ENCODE data around the gene OR6K6. TPM values are rescaled to one million over a fixed set of nuclear protein-coding genes. Genes with fewer than 3 reads are reported as not detected.

Gene OR6K6
- total RNA-seq, 2 donors from 2014 or later, result not detected

DNA sequence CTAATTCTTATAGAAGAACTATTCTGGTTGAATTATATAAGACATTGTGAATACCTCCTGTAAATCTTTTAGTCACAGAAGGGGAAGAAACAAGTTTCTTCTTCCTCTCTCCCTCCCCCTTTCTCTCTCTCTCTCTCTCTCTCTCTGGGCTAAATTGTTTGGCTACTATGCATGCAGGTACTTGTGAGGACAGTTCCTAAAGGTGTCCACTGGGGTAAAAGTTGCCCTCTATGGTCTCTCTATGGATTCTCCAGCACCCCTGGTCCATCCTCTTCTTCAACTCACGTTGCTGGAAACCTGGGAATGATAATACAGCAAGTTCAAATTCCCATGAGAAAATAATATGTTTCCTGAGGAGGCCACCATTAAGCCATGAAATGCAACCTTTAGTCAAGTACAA, 39.8 kb upstream of the OR6K6 start:
- Mint-ChIP-seq H3K4me3 (no peak overlapping the region), H3K27ac (no peak overlapping the region), H3K27me3 (ENCODE audit: insufficient read depth) (peaks cover 1% of the 10 kb centered on the region), H3K9me3 (no peaks in the 10 kb centered on the region), H3K4me1 (no peaks in the 10 kb centered on the region), H3K36me3 (ENCODE audit: low read depth) (no peaks in the 10 kb centered on the region)
- Histone ChIP-seq H3K27me3 (ENCODE audit: control insufficient read depth, insufficient read depth, low read length, poor library complexity, severe bottlenecking) (no peaks in the 10 kb centered on the region), H3K27ac (ENCODE audit: low read depth, low read length) (no peak overlapping the region), H3K4me1 (ENCODE audit: control insufficient read depth, insufficient read depth, low read length) (no peaks in the 10 kb centered on the region), H3K36me3 (ENCODE audit: control insufficient read depth, insufficient read depth, low read length) (no peaks in the 10 kb centered on the region), H3K4me3 (ENCODE audit: low read length) (no peak overlapping the region), H3K9me3 (ENCODE audit: control insufficient read depth, low read length) (no peaks in the 10 kb centered on the region), H3K9ac (ENCODE audit: extremely low read depth, low read length, poor library complexity, severe bottlenecking) (no peak overlapping the region)
- no peak for DNase-seq
- TF ChIP-seq, protein P1, sequence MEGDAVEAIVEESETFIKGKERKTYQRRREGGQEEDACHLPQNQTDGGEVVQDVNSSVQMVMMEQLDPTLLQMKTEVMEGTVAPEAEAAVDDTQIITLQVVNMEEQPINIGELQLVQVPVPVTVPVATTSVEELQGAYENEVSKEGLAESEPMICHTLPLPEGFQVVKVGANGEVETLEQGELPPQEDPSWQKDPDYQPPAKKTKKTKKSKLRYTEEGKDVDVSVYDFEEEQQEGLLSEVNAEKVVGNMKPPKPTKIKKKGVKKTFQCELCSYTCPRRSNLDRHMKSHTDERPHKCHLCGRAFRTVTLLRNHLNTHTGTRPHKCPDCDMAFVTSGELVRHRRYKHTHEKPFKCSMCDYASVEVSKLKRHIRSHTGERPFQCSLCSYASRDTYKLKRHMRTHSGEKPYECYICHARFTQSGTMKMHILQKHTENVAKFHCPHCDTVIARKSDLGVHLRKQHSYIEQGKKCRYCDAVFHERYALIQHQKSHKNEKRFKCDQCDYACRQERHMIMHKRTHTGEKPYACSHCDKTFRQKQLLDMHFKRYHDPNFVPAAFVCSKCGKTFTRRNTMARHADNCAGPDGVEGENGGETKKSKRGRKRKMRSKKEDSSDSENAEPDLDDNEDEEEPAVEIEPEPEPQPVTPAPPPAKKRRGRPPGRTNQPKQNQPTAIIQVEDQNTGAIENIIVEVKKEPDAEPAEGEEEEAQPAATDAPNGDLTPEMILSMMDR (conservative IDR thresholded peaks at IDR 0.05), result peak; percentile 40
- WGBS, 2 experiments (ENCODE audit: insufficient coverage in 1 of 2, insufficient read length in 1 of 2), result 78% methylated on average over 1 of the region's 1 CpG; no CpG with 5 or more reads in 1 of the 2 experiments

DNA sequence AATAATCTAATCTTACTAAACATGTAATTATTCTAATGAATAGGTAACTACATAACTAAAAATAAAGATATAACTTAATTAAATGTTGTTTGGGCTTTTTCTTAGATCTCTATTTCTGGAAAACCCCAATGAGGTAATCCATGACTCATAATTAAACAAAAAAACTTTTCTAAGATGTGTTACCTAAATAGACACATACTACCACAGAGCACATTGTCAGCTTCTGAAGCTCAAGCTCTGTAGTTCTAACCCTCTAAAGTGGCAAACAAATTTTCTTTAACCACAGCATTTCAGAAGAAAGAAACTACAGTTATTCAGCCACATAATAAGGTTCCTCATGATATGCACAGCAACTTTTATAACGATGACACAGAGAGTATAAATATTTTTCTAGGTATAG, 38.2 kb upstream of the OR6K6 start:
- DNase-seq, result no peak
- peaks cover 1% of the 10 kb centered on the region for H3K27me3 Mint-ChIP-seq (ENCODE audit: insufficient read depth)
- 93 to 100% methylated on average over 1 of the region's 1 CpG for WGBS, 2 experiments (ENCODE audit: insufficient coverage in 1 of 2, insufficient read length in 1 of 2)
- H3K27me3 ChIP-seq (ENCODE audit: control insufficient read depth, insufficient read depth, low read length, poor library complexity, severe bottlenecking), result no peaks in the 10 kb centered on the region
- no peaks in the 10 kb centered on the region for H3K9me3 ChIP-seq (ENCODE audit: control insufficient read depth, low read length)
- H3K27ac ChIP-seq (ENCODE audit: low read depth, low read length), result no peak overlapping the region
- no peak overlapping the region for H3K4me3 Mint-ChIP-seq
- no peak overlapping the region for H3K27ac Mint-ChIP-seq
- no peaks in the 10 kb centered on the region for H3K4me1 Mint-ChIP-seq
- no peaks in the 10 kb centered on the region for H3K4me1 ChIP-seq (ENCODE audit: control insufficient read depth, insufficient read depth, low read length)
- no peak overlapping the region for H3K4me3 ChIP-seq (ENCODE audit: low read length)
- H3K36me3 Mint-ChIP-seq (ENCODE audit: low read depth), result no peaks in the 10 kb centered on the region
- no peaks in the 10 kb centered on the region for H3K9me3 Mint-ChIP-seq
- no peak overlapping the region for H3K9ac ChIP-seq (ENCODE audit: extremely low read depth, low read length, poor library complexity, severe bottlenecking)
- H3K36me3 ChIP-seq (ENCODE audit: control insufficient read depth, insufficient read depth, low read length), result no peaks in the 10 kb centered on the region
- TF ChIP-seq, protein P1 (conservative IDR thresholded peaks at IDR 0.05), result no peak

DNA sequence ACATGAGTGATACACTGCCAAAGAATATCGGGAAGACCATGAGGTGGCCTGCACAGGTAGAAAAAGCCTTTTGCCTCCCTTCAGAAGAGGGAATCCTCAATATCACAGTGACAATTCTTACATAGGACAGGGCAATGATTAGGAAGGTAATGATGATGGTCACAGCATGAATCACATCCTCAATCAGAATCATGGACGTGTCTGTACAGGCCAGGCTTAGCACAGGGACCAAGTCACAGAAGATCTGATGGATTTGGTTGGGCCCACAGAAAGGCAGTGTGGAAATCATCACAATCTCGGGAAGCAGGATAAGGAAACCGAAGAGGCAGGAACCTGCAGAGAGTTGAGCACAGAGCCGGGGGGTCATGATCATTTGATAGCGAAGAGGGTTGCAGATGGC, 37.2 kb upstream of the OR6K6 start:
- Histone ChIP-seq H3K9ac (ENCODE audit: extremely low read depth, low read length, poor library complexity, severe bottlenecking) (no peak overlapping the region), H3K36me3 (ENCODE audit: control insufficient read depth, insufficient read depth, low read length) (no peaks in the 10 kb centered on the region), H3K9me3 (ENCODE audit: control insufficient read depth, low read length) (no peaks in the 10 kb centered on the region), H3K4me1 (ENCODE audit: control insufficient read depth, insufficient read depth, low read length) (no peaks in the 10 kb centered on the region), H3K27ac (ENCODE audit: low read depth, low read length) (no peak overlapping the region), H3K27me3 (ENCODE audit: control insufficient read depth, insufficient read depth, low read length, poor library complexity, severe bottlenecking) (no peaks in the 10 kb centered on the region), H3K4me3 (ENCODE audit: low read length) (no peak overlapping the region)
- peaks cover 1% of the 10 kb centered on the region for H3K27me3 Mint-ChIP-seq (ENCODE audit: insufficient read depth)
- WGBS, 2 experiments (ENCODE audit: insufficient coverage in 1 of 2, insufficient read length in 1 of 2), result 70 to 76% methylated on average over 4 to 6 of the region's 6 CpGs
- no peak overlapping the region for H3K27ac Mint-ChIP-seq
- TF ChIP-seq, protein P1 (conservative IDR thresholded peaks at IDR 0.05), result no peak
- no peaks in the 10 kb centered on the region for H3K4me1 Mint-ChIP-seq
- DNase-seq, result no peak
- H3K4me3 Mint-ChIP-seq, result no peak overlapping the region
- no peaks in the 10 kb centered on the region for H3K9me3 Mint-ChIP-seq
- H3K36me3 Mint-ChIP-seq (ENCODE audit: low read depth), result no peaks in the 10 kb centered on the region
